Islet of Langerhans (tissue), 1 donor: ENCODE results near the gene NTMT2.
"Not testable (repeated sequence)": the region's sequence is repeated elsewhere in the genome, so short reads cannot be mapped to it uniquely, and the experiment has no call there.

Experiments used
- FAIRE-seq: peaks from one replicate; lab custom pipeline; 2011; peaks lifted over from hg19 to GRCh38; lab: Jason Lieb, UNC

Gene NTMT2

DNA sequence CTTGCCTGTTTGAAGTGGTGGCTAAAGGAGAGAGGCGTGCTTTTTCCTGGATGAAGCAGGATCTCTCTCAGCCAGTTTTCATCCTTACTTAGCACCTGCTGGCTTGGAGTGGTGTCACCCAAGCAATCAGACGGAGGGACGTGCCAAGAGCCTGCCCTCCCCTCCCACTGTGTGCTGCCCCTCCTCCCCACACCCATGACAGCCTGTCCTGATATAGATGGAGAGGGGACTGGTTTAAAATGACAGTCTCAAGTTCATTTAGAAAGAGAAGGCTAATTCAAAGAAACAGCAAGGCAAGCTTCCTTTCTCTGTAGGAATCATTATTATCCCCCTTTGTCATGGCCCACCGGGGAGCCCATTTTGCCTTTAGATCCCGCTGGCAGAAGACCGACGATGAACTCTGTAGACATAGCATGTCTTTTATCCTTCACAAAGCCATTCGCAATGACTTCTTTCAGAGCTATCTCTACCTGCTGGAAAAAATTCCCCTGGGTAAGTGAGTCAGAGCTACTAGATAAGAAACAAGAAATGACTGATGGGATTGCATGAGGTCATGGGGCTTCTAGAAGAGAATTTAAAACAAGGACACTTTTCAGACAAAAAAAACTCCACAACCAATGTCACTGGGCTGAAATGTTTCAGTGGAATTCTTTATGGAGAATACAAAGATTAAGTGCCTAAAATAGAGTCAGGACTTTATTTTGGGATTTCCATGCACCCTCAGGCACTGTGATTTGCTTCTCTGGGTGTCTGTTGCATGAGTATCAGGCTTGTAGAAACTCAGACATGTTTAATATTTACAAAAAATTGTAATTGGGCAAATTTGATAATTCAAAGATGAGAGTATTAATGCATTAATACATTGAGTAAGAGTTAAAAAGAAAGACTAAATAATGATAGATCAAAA, at the start of gene NTMT2:
Gene NTMT2, plus strand, starts transcription at position 190 of the 907 bp plus-strand sequence. Its CDS starts 149 bp downstream, at position 339.
- FAIRE-seq, result no peak

DNA sequence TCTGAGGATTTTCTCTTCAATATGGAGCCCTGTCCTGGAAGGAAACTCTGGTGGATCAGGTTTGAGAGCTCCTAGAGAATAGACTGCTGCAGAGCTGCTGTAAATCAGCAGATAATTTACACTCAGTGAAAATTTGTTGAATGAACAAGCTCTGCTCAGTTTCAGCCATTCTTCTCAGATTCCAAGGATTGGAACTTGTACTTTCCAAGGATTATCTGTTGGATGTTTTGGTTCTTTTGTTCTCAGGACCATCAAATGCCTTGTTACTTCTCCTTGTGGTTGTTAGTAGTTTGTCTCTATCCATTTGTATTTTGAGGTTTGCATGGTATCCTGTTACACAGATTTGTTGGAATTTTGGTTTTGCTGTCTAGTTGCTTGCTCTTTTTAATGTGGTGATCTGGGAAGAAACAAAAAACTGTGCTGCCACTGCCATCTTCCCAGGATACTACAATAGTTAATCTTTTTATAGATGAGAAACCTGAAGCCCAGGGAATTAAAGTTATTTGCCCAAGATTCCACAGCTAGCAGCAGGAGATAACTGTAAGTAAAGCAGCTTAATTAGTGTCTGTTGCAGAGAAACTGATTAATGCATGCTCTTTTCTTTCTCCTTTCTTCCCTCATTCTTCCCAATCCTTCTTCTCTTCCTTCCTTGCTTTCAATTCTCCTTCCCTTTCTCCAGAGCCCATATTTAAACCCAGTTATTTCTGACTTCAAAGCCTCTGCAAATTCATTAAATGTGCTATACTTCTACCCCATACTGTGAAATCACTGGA, 49.6 kb upstream of the NTMT2 start:
- FAIRE-seq, result no peak

DNA sequence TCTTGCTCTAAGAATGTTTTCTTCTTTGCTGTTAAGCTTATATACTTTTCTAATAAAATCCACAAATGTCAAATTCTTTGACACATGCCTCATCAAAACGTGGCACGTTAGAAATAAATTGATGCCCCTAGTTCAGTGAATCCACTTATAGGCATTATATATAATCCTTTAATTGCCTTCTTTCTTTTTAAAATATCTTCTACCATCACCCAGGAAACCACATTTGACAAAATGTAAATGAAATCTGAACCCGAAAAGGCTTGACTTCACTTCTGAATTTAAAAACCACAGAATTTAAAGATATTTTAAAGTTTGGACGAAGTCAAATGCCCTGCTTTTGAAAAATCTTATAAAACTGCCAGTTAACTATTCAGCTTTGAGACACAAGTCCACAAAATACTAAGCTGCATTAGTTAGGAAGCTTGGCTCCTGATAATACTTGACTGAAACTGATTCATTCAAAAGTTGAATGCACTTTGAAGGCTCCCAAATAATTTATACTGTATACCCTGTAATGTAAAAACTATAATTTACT, 48.9 kb upstream of the NTMT2 start:
- FAIRE-seq, result no peak

DNA sequence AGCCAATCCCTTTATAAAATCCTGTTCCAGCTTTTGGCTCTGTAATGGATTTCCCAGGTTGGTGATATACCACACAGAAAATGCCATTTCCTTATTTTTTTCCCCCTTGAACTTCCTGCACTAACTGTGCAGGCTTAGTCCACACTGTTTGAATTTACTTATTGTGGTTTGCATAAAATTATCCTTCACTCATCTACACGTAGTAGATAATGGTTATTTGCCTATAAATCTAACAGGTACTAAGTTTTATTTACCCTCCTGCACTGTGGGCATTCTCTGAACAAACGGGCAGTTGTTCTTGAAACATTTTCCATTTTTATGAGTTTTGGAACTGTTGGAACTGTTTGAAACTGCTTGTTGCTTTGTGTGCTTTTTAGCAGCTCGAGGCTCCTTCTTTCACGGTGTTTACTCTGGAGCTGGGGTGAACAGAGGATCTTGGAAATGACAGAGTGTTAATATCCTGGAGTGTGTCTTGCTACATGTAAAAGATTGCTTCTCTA, 48.3 kb upstream of the NTMT2 start:
- no peak for FAIRE-seq

DNA sequence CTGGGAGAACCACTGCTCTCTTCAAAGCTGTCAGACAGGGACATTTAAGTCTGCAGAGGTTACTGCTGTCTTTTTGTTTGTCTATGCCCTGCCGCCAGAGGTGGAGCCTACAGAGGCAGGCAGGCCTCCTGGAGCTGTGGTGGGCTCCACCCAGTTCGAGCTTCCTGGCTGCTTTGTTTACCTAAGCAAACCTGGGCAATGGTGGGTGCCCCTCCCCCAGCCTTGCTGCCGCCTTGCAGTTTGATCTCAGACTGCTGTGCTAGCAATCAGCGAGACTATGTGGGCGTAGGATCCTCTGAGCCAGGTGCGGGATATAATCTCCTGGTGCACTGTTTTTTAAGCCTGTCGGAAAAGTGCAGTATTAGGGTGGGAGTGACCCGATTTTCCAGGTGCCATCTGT, 32.6 kb upstream of the NTMT2 start:
- FAIRE-seq, result not testable (repeated sequence)

DNA sequence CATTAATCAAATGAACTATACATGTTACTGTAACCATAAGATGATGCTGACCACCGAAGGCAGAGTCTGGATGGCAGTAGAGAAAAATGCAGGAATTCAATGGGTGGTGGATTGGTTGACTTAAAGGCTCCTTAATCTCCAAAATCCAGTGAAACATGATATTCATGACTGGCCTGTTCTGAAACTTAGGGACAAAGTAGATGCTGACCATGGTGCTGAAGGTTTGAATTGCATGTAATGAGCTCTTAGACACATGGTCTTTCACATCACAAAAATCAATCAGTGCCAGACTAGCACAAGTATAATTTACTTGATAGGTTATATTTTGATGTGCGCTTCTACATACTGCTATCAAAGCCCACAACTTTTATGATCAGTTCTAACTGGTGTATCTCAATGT, 30.9 kb upstream of the NTMT2 start:
- FAIRE-seq, result no peak

DNA sequence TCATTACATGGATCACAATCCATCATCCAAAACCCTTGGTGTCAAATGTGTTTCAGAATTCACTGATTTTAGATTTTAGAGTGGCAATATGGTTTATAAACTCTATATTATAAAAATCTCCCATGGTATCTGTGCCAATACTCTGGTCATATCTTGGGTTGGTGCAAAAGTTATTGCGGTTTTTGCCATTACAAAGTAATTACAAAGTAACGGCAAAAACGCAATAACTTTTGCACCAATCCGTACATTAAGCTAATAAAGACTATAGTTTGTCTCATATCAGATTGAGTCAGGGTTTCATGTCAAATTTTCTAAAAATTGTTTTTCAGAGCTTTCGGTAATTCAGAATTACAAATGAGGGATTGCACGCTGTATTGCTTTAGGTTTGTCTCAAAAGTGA, 23.4 kb upstream of the NTMT2 start:
- no peak for FAIRE-seq

DNA sequence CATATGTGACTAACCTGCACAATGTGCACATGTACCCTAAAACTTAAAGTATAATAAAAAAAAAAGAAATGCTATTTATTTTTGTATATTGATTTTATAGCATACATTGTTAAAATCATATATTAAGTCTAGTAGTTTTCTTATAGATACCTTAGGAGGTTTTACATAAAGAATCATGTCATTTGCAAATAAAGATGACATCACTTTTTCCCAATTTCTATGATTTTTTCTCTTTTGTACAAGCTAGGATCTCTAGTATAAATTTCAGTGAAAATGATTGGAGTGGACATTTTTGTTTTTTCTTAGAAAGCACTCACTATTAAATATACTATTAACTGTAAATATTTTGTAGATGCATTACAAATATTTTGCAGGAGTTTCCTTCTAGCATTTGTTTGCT, 20.5 kb upstream of the NTMT2 start:
- FAIRE-seq, result no peak

DNA sequence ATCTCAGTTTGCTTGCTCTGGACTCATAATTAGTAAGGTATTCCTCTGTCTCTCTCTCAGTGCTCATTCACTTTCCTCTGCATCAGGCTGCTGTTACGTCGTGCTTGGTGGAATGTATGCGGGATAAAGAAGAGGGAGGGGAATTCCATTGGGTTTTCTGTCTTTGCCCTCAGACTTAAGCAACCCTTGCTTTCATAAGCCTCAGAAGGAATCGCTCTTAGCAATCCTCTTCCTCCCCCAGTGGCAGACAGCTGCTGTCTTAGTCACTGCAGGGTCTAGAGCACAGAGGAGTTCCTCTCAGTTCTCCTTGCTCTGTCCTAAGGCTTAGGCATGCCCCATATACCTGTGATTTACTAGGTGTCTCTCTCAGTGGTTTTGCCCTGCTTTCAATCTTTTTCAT, 19.1 kb upstream of the NTMT2 start:
- FAIRE-seq, result no peak

DNA sequence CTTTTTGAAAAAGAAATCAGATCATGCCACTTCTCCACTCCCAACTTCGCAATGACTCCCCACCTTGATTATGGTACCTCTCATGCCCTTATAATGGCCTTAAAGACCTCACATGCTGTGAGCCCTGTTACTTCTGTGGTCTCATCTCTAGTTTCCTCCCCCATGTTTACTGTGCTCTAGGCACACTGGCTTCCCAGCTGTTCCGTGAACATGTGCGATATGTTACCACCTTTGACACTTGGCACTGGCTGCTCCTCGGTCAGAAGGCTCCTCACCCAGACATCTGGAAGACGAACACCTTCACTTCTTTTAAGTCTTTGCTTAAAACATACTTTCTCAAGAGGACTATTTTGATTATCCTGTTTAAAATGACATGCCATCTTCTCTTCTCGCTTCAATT, 14.3 kb upstream of the NTMT2 start:
- FAIRE-seq, result no peak

DNA sequence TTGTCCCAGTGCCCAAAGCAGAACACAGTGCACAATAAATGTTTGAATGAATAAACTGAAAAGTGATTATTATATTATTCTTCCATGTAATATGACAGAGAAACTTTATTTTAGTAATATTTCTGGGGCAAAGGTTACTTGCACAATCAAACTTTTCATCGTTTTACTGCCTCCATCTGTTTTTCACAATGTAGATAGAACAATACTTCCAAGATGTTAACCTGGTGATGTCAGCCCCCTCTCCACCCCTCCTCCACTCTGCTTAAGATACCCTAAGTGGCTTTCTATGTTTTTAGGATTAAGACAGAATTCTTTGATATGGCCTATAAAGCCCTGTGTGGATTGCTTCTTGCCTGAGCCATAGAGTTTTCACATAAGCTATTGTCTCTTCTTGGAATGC, 13.8 kb upstream of the NTMT2 start:
- FAIRE-seq, result no peak

DNA sequence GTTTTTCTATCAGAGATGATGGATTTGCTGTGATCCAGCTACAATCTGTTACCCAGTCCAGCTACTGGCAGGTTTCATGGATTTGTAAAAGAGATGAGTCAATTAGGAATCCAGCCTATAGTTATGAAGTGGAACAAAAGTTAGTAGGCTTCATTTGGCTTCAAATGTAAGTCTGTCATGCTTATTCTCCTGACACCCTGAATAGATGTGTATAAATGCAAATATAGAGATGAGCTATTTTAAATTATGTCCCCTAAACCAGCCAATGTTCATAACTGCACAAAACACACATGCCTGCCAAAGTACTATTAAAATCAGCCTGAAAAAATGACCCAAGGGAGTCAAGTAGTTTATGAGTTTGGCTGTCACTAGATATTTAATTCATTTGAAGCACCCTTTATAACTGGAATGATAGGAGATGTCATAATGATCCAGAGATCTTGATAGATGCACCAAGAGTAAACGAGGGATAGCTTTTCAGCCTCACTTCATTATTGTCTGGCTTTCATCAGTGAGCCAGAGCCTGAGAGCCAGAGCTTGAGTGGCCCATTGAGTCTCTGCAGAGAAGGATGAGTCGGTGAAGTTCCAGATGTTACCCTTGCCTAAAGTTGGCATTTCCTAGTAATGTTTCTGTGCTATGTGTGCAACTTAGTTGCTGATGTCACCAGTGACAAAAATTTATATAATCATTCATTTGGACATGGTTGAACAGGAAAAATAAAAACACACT, 11.8 kb upstream of the NTMT2 start:
- FAIRE-seq, result no peak

DNA sequence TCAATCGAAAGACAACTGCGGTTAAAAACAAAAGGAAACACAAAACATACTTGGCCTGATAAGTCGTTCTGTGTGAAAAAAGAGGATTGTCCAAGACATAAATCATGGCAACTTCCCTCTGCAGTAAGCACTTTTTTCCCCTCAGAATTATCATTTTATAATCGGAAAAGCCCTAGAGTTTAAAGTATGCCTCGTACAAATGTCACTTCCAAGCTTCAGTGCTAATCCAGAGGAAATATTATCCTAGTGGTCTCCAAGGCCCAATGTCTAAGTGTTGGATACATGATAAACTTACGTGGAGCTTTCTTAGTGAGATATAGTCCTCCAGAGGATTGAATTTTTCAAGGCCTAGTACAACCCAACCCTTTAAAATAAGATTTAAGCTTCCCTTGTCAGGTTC, 11.2 kb upstream of the NTMT2 start:
- FAIRE-seq, result no peak

DNA sequence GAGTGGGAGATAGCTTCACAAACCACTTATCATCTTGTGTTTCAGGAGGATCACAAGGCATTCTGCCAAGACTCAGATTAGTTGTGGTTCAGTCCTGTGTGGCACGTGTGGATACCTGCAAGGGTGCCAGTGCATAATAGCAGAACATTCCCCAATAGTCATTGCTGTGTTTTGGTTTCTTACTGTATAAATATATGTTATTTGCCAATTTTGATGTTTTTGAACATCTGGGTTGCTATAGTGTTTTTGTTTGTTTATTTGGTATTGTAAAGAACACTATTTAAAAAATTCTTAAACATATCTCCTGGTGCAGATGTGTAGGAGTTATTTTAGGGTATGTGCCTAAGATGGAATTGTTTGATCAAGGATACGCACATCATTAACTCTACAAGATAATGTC, 5.4 kb upstream of the NTMT2 start:
- no peak for FAIRE-seq

DNA sequence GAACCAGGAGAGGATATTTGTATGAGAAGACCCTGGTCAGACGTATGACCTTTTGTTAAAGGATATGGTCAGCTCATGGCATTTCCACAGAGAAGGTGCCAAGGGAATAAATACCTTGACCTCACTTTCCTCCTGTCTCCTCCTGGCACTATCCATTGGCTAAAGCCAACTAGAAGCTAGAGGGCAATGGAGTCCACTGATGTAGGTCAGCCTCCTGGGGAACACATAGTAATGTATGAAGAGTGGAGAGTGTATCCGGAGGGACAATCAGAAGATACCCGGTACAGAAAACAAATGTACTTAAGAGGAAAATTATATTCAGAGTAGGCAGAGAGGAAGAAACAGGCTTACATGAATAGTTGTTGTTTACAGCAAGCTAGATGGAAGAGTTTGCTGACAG, 698 bp upstream of the NTMT2 start:
- no peak for FAIRE-seq

DNA sequence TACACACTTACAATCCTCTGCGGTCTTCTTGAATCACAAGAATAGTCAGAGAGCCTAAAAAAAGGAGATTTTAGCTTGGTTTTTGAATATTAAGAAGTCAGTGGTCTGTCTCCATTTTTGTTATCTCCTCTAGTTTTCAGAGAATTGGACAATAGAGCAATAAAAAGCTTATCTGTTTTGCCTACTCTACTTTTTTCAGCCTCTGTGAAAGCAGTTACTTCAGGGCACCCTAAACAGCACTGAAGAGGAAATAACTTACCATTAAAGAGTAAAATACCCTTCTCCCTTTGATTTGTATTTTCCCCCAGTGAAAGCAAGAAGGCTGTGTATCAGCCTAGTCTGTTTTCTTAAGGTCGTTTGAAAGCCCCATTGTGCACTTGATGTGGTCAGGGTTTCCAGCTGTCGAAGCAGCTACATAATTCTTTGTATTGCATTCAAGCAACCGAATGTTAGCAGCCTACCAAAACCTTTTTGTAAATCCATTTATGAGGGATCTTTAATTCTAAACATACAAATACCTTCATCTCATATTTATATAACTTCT, 1.0 kb downstream of the NTMT2 start:
- no peak for FAIRE-seq

DNA sequence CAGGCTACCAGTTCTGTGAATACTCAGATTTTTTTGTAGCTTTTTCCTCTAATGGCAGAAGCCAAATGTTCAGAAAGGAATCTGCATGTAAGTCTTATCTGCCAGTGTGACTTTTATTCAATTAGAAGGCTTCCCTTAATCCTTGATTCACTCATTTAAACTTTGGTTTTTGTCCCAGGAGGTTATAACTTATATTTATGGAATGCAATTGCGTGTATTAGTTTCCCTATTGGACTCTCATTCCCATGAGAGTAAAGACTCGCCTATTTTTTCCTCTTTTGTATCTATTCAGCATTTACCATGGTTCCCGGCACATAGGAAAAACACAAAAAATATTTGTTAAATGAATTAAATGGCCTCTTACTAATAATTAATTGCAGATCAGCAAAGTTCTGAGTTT, 3.5 kb downstream of the NTMT2 start:
- no peak for FAIRE-seq

DNA sequence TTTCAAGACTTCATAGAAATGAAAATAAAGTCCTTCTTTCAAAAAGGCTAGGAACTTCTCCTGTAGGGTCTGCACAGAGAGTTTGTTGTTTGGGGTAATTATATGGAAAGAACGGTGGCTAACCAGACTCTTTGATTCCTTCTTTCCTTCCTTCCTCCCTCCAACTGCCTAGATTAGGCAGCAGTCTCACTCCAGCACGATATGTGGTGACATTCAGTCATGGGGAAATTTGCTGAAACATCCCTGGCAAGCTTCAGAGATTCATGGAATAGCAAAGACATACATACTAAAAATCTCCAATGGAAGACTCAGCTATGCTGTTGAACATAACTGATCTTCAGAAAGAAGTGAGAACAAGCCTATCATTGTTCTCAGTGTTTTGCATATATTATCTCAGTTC, 4.3 kb downstream of the NTMT2 start:
- FAIRE-seq, result no peak

DNA sequence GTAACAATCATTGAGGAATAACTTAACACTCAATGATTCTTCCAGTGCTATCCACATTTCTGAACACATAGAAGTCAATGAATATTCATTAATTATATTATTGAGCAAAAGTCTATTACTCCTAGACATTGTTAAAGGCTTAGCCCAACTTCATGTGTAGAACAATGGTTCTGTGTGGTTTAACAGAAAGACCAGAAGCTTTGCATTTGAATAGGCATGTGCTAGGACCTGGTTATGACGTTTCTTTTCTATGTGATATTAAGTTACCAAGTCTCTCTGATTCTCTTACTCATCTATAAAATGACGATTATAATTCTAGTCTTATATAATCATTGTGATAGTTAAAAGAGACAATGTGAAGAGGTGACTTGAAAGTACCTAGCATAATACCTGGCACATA, 5.2 kb downstream of the NTMT2 start:
- FAIRE-seq, result no peak

DNA sequence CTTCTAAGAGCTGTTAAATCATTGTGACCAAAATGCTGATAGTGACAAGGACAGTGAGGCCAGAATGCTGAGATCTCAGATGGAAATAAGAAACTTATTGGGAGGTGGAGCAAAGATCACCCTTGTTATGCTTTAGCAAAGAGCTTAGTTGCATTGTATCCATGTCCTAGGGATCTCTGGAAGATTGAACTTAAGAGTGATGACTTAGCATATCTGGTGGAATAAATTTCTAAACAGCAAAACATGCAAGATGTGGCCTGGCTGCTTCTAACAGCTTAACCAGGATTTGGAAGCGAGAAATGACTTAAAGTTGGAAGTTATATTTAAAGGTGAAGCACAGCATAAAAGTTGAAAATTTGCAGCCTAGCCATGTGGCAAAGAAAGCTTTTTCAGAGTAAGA, 7.7 kb downstream of the NTMT2 start:
- no peak for FAIRE-seq

DNA sequence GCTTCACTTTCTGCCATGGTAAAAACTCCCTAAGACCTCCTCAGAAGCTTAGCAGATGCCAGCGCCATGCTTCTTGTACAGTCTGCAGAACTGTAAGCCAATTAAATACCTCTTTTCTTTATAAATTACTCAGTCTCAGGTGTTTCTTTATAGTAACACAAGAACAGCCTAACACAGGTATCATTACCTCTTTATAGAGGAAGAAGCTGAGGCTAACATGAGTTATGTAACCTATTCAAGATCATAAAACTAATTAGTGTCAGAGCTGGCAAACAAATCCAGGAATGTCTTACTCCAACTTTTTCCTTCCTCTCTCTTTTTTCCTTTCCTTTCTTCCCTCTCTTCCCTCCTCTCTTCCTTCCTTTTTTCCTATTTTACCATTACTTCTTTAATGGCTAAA, 9.3 kb downstream of the NTMT2 start:
- no peak for FAIRE-seq

DNA sequence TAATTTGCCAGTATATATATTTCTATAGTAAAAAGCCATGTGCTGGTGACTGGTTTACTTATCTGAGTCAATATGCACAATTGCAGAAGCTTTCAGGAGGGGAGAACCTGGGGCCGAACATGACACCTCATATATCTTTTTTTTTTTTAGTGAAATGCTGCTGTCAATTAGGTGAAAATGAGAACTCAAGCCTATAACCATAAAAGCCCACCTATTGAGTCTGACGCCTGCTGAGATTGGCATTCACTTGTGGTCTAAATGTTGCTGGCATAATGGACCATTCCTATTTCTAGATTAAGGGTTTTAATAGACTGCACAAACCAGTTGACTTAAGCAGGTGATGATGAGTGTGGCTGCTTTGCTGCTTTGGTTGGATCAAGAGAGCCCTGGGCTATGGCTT, 10.8 kb downstream of the NTMT2 start:
- FAIRE-seq, result no peak
